Stimulated activated CD8-positive, alpha-beta memory T cell treated with anti-CD3 and anti-CD28 coated beads, Interleukin-7, amount 100 ng/mL, for 48 hours (primary cell): Measurements from ENCODE around the gene APOL2.
"Not testable (repeated sequence)": the region's sequence is repeated elsewhere in the genome, so short reads cannot be mapped to it uniquely, and the experiment has no call there.

Experiments used
- DNase-seq, 2 donors: peaks; one replicate each; pipeline ENCODE4 v3.0.0-alpha.2; 2020; ENCODE audit warnings: low read depth in 1 of 2; ENCODE audit errors: extremely low read depth in 1 of 2

The APOL2 gene

DNA sequence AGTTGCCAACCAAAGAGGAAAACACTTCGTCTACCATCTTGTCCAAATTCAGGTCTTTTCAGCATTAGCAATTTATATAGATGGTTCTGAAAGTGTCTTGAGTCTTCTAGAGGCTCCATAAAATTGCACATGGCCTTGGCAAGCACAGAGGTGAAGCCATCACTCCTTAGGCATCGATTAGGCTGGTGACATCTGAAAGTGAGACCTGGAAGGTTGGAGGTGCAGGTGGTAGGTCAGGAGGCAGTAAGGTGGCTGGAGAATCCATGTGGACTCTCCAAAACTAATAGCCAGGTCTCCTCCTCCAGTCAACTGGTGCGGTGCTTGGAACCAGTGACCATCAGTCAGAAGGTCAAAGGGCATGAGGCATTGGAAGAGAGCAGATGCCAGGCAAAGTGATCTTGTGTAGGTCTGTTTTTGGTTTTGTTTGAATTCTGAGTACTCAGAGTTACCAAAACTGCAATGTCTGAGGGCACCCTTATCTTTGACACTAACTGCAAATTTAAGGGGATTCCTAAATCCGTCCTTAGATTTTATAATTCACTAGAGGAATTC is 6.6 kb upstream of the APOL2 start:
- no peak for DNase-seq

DNA sequence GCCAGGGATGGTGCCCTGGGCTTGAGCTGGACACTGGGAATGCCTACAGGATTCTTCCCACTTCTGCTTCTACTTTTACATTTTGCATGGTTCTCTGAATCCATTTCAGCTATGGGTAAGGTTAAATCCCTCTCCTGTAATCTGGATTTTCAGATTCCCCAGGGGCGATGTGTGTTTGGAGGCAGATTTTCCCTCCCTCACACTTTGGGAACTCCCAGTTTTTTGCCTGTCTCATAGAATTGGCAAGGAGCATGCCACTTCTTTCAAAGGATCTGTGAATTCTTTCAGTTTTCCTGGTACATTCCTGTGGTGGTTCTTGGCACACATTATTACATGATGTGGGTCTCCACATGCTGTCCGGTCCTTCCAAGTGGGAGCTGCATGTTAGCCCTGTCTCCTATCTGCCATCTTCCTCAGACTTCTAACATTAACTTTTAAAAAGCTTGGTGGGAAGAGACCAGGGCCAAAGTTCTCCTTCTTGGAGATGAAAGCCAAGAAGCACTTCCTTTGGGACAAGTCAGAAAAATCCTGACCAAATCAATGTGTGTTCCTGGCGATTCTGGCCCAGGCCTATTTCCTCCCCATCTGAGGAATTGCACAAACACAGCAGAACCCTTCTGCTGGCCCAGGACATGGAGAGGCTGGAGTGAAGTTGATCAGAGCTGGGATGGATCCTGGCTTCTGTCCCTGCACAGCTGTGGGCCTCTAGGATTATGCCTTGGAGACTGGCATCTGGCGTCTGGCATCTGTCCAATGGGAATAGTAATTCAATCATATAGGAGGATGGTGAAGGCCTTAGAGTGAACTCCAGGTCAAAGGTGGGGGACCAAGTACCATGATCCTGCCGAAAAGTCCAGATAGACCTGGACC is 5.4 kb upstream of the APOL2 start:
- DNase-seq = no peak

DNA sequence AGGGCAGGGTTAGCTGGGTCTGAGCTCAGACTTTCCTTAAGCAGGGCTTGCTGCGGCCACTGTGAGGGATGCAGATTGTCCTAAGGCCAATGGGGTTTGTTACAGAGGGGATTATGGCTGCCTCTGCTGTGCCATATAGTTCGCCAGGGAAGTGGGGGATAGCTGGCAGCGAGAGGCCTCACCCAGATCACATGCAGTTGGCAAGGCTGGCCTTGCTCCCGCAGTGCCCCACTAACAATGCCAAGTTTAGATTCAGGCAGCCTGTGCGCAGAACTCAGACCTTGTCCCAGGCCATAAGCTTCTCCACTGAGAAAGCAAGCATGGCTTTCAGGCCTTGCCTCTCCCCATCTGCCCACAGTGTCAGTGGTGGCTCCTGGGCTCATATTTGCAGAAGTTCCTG is 4.7 kb upstream of the APOL2 start:
- DNase-seq = no peak

DNA sequence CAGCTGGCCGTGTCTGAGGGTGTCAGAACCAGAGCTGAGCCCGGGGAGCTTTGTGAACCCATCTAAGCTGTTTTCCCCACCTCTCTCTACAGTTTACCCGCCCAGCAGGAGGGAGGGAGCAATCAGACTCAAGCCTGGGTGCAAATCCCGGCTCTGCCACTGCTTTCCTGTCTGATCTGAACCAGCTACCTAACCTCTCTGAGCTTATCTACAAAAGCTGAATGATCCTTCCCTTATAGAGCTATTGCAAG is 252 bp downstream of the APOL2 start:
- no peak for DNase-seq

DNA sequence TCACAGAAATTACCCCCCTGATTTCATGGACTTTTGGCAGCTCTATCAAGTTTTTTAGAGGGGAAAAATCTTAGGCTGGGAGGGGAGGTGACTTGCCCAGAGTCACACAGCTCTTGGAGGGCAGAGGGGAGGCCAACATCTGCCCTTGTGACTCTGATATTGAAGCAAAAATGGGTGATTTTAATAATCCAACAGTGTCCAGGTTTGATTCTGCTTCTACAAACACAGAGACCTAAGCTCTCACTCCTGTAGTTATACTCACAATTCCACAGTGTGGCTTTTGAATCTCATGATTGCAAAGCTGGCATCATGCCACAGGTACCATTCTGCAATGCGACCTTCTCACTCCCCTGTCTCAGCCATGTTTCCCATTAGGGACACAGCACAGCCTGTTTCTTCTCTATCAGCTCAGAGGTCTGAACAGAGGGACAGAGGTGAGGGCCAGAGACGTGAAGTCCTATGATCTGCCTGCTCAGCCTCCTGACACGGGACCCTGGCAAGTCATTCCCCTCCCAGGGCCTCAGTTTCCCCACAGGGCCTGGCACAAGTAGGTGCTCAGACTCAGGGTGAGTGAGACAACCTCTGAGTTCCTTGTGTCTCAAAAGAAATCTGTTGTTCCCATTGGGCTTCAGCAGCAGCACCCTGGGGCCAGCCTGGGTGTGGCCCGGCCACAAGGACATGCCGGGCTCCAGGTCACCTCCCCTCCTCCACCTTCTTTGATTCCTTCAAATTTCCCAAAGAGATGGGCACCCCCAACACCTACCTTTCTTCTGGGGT is 766 bp downstream of the APOL2 start:
- no peak for DNase-seq

DNA sequence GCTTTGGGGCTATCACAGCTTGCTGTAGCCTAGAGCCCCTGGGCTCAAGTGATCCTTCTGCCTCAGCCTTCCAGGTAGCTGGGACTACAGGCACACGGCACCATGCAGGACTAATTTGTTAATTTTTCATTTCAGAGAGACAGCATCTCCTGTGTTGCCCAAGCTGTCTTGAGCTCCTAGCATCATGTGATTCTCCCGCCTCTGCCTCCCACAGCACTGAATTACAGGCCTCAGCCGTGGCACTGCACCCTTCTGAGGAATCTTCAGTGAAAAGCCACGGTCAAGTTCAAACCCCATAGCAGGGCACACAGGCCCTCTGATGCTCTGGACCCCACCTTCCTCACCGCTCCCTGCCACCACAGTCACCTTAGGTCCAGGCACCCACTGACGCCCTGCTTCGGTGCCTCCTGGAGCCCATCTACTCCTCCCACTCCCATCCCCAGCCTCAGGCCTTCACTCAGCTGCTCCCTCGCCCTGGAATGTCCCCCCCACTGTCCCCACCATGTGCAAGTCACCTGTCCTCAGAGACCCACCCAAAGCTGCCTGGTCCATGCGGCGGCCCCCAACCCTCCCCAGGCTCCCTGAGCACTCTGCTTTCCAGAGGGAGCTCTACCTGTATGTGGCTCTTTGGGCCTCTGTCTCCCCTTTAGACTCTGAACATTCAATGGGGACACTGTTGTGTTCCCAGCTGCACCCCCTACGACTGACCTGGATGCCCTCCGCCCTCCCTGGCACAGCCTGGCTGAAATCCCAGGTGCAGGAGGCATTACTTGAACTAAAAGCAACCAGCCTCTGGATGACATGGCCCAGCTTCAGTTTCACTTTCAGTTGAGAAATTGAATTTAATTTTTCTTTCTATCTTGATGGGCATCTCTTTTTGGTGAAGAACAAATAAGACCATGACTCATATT is 1.6 kb downstream of the APOL2 start:
- no peak for DNase-seq

DNA sequence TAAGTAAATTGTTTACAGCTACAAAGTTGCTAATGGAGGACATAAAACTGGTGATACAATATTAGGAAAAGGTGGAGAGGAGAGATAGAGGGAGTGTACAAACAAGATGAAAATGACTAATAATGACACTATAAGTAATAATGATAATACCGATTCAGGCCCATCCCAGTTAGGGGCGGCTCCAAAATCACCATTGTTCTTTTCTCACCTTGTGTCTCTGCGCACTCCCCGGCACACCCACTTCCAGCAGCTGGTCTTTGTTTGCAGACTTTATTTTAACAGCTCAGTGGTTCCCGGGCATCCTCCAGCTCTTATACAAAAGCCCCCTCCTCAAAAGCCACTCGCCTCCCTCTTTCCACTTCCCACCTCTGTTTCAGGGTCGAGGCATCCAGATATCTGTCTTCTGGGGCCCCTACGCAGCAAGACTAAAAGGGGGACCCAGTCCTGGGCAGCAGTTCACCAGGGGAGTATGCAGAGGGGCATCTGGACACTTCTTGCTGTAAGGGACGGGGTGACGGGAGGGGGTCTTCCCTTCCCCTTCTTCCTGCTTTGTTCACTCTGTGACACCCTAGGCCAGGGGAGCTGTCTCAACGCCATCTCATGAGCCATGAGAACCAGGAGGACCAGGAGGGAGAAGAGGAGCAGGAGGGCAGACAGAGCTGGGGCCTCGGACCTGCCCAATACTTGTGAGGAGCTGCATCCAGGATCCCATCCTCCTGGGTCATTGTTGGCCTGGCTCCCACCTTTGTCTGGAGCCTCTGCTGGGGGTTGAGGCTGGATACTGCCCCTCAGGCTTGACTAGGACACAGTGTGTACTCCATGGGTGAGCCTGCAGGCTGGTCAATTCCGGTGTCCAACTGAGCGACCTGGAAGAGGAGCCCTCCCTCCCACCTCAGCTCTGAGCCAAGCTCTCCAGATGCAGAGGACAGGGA is 2.7 kb downstream of the APOL2 start:
- no peak for DNase-seq

DNA sequence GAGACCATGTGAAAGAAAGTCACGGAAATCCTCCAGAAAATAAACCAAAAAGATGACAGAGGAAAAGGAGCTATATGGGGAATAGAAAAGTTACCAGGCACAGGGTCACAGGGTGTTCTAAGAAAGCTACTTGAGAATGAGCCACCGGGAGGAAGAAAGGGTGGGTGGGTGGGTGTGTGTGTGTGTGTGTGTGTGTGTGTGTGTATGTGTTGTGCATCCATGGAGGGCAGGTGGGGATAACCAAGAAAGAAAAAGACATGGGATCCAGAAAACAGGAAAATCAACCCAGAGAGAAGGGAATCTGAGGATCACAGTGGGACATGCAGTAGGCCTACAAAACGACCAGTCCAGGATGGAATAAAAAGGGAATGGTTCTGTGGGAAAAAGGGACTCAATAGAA is 3.7 kb downstream of the APOL2 start:
- DNase-seq = no peak

DNA sequence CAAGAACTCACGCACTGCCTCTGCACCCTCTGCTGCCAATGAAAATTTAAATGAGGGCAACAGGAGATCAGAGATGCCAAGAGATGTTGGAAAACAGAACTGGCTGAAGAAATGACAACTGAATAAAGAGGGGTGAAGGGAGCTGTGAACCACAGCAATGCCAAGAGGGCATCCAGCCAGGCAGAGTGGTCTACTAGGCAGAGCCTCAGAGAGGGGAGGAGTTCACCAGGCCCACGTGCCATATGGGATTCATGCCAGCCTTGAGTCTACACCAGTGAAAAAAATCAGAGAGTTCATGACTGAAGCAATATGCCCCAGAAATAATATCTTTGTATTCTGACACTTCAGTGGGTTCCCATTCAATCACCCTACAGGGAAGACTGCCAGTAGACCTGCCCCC is 4.4 kb downstream of the APOL2 start:
- DNase-seq = no peak

DNA sequence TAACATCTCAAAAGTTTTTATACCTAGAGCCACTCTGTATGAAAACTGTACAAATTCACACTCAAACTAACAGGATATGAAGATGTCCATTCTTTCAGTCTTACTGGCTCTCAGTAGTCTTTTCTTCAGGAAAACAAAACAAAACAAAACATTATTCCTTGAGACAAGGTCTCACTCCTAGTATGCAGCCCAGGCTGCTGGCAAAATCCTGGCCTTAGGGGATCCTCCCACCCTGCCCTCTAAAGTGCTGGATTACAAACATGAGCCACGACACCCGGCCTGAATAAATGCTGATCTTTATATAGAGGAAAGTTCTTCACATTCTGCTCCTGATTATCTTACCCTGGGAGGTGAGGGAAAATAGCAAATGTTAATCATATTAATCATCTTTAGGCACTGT is 5.1 kb downstream of the APOL2 start:
- DNase-seq = no peak

DNA sequence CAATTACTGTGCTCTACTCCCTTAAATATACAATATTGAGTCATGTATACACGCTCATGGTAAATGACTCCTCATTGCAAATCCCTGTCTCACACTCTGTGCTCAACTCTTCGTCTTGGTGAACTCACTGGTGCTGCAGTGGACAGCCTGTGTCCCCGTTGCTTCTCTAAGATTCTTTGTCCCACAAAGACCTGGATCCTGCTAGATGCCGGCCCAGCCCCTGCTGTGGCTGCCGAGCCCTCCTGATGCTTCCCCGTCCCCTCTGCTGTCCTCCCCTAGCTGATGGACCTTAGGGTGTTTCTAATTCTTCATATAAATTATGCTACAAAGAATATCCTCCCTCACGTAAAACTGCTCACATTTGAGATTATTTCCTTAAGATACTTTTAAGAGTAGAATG is 5.5 kb downstream of the APOL2 start:
- DNase-seq = no peak

DNA sequence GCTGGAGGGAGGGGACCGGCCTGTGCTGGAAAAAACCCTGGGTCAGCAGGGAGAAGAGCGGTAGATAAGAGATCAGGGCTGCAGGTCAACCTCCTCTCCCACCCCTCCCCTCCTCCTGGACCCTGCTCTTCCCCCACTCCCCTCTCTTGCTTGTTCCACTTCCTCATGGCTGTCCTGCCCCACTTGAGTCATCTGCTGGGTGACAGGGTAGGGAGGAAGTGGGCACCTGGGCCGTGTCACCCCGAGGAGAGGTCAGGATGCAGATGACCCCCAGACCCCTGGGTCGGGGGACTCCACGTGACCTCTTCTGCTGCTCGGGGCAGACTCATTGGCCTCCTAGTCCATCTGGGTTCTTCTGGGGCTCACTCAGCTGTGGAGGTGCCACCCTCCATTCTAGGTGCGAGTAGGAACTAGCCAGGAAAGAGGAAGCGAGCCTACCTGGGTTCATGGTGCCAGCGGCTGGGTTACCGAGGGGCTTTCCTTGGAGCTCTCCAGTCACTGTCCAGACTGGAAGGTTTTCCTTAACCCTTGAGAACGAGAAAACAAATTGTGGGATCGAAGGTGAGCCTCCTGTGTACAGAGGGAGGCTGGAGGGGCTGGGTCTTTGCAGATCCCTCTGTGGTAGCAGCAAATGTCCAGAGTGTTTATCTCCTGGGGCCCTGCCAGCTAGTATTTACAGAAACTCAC is 6.5 kb downstream of the APOL2 start:
- DNase-seq = no peak

DNA sequence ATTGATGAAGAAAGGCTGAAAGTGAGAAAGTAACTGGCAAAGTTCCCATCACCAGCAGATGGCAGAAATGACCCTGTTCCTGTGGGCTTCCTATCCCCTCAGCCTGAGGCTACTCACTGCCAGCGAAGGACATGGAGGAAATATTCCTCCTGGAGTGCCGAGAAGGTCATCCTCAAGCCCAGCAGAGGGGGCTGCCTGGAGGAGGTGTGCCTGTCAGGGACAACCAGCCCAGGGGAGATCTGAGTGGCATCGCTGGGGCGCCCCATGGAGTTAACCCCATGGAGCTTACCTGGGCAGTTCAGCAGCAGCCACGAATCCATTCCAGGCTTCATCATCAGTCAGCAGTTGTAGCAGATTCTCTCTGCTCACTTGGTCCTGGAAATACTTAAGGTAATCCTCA is 8.3 kb downstream of the APOL2 start:
- DNase-seq = not testable (repeated sequence)

DNA sequence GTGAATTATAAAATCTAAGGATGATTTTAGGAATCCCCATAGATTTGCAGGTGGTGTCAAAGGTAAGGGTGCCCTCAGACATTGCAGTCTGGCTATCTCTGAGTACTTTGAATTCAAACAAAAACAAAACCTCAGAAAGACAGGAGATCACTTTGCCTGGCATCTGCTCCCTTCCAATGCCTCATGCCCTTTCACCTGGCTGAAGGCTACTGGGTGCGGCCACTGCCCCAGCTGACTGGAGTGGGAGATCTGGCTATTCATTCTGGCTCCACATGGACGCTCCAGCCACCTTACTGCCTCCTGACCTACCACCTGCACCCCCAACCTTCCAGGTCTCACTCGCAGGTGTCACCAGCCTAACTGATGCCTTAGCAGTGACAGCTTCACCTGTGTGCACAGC is 9.7 kb downstream of the APOL2 start:
- DNase-seq = not testable (repeated sequence)

DNA sequence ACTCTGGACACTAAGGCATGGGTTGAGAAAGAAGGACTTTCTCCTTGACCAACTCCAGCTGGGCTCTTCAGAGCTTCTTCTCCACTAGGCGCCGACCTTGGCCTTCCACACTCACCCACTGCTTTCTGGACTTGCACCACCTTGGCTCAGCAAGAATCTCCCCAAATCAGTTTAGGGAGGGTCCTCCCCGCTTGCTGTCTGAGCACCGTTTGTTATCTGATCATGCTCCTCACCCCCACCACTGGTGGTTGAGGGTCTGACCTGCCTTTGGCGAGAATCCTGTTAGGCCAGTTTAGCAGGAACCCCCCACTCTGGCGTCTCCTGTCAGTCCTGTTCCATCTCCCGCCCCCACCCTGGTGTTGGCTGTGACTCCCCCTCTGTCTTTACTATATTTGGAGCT is 10.4 kb downstream of the APOL2 start:
- DNase-seq = no peak

DNA sequence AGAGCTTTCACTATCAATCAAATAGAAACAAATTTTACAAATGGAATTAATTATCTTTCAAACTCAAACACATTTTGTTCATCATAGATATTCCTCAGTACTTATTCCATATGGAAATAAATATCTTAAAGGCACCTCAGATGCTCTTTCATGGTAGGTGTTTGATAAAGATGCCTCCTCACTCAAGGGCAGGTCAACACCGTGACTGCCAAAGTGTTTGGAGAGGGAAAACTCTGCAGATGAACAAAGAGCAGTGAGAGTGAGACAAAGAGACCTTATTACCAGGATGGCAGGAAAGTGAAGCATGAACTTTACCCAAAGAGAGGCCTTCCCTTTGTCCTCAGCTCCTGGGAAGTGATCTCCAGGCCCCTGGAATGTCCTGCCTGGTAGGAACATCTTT is 11.0 kb downstream of the APOL2 start:
- not testable (repeated sequence) for DNase-seq

DNA sequence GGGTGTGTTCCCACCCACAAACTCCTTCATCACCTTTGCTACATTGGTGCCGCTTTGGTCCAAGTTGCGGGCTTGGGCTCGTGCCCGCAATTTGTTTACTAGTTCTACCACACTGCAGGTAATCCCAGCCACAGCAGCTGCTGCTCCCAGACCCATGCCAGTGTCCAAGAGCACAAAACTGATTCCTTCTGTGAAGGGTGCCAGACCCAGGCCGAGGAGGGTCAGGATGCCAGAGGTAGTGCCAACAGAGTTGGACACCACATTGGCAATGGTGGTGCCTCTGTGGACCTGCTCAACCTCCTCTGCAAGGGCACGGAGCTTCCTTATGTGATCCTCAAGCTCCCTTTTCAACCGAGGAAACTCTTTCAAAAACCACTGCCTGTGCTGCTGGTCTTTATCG is 11.5 kb downstream of the APOL2 start:
- DNase-seq = no peak

DNA sequence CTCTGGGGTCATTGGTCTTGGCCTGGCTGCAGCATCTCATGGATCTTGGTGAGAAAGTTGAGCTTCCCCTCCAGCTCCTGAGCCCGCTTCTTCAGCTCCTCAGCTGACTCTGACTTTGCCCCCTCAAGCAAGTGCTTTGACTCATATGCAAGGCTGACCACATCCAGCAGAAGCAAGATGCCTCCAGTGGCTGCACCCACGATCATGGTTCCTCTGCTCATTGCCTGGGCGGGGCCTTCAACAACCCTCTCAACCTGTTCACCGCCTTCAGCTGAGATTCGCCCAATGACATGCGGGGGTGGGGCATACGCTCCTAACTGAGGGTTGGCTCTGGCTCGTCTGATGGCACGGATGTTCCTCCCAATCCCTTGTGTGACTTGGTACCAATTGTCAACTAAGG is 11.9 kb downstream of the APOL2 start:
- peak in 1 of 2 donors; percentile 25 for DNase-seq

DNA sequence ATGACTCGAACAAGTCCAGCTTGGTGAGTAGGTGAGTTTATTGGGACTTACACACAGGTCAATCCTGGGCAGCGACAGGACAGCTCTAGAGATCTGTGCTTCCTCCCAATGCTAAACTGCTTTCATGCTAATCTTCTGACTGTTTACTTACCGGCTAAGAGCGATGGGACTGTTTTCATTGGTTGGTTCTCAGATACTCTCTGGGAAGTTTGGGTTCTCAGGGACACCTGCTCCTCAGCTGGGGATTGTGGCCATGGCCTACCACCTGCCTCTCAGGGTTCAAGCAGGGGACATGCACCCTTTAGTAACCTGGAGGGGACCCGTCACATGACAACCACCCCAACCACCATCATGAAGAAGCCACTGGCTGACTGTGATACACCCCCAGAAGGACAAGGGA is 13.1 kb downstream of the APOL2 start:
- DNase-seq = no peak
